ENCODE measurements around the gene FAM216B.

- no peak for TF ChIP-seq EZH2 (IDR thresholded peaks at IDR 0.05)
- TF ChIP-seq POLR2AphosphoS5 (IDR thresholded peaks at IDR 0.05; ENCODE audit: borderline replicate concordance, low read depth, low read length) = no peak
Measured at GRCh38 chr13:42752731-42753130, 28.7 kb upstream of the FAM216B start.

Measured in SK-N-MC (cell line).